ENCODE measurements around the gene COL11A2.
A peak's percentile ranks its signal among the peaks of the same experiment; 100 is the strongest.
"Not testable (repeated sequence)": the region's sequence is repeated elsewhere in the genome, so short reads cannot be mapped to it uniquely, and the experiment has no call there.

COL11A2 gene

GRCh38 chr6:33150560-33150959 is 41.7 kb downstream of the COL11A2 start:
- DNase-seq = not testable (repeated sequence)

GRCh38 chr6:33147807-33148666 is 44.2 kb downstream of the COL11A2 start:
- peak; percentile 7 for DNase-seq

- DNase-seq = no peak
Measured at GRCh38 chr6:33144373-33144772, 47.9 kb downstream of the COL11A2 start.

- DNase-seq = no peak
Measured at GRCh38 chr6:33143113-33143770, 49.0 kb downstream of the COL11A2 start.

- DNase-seq = no peak
Measured at GRCh38 chr6:33142501-33143070, 49.7 kb downstream of the COL11A2 start.

- DNase-seq = no peak
Measured at GRCh38 chr6:33140556-33140955, 51.7 kb downstream of the COL11A2 start.

GRCh38 chr6:33139596-33140206 is 52.6 kb downstream of the COL11A2 start:
- DNase-seq = no peak

- no peak for DNase-seq
Measured at GRCh38 chr6:33136310-33136900, 55.9 kb downstream of the COL11A2 start.

- DNase-seq = no peak
Measured at GRCh38 chr6:33132081-33132524, 60.2 kb downstream of the COL11A2 start.

GRCh38 chr6:33128318-33128717 is 63.9 kb downstream of the COL11A2 start:
- no peak for DNase-seq

GRCh38 chr6:33126101-33126714 is 66.1 kb downstream of the COL11A2 start:
- DNase-seq = no peak

- no peak for DNase-seq
Measured at GRCh38 chr6:33124947-33125346, 67.3 kb downstream of the COL11A2 start.

GRCh38 chr6:33124525-33124901 is 67.8 kb downstream of the COL11A2 start:
- peak; percentile 18 for DNase-seq

- peak; percentile 61 for DNase-seq
Measured at GRCh38 chr6:33123732-33124524, 68.3 kb downstream of the COL11A2 start.

- no peak for DNase-seq
Measured at GRCh38 chr6:33123181-33123580, 69.1 kb downstream of the COL11A2 start.

- no peak for DNase-seq
Measured at GRCh38 chr6:33120001-33120400, 72.3 kb downstream of the COL11A2 start.

- peak; percentile 18 for DNase-seq
Measured at GRCh38 chr6:33118525-33119123, 73.6 kb downstream of the COL11A2 start.

GRCh38 chr6:33117811-33118277 is 74.4 kb downstream of the COL11A2 start:
- no peak for DNase-seq

- no peak for DNase-seq
Measured at GRCh38 chr6:33116841-33117711, 75.2 kb downstream of the COL11A2 start.

GRCh38 chr6:33116417-33116816 is 75.8 kb downstream of the COL11A2 start:
- no peak for DNase-seq
